IMR-90 (cell line): Measurements from ENCODE around the gene METRNL. TPM values are rescaled to one million over a fixed set of nuclear protein-coding genes. Genes with fewer than 3 reads are reported as not detected.

Experiments used
- ATAC-seq: fragments of 200-7000 bp; cut with Tn5 transposase; 2 replicates; pipeline ENCODE4 v1.9.1; 2020; ENCODE audit warnings: low read depth, mild to moderate bottlenecking, moderate library complexity
- BruUV-seq: library from RNA; stranded (reverse); fragments of 400-500 nt; replicated peaks from 2 replicates; lab custom pipeline; 2021; lab: Mats Ljungman, UMichigan
- CTCF ChIA-PET: fragments of 300-600 bp; formaldehyde crosslinking; extraction: SDS; loops from one replicate; lab custom pipeline; 2021; ENCODE audit warnings: antibody characterized with exemption; lab: Yijun Ruan, JAX
- POLR2A ChIA-PET: fragments of 300-600 bp; sonication (Branson Sonifier 250); formaldehyde crosslinking; loops from one replicate; lab custom pipeline; 2022; ENCODE audit warnings: antibody characterized with exemption; ENCODE audit not compliant: unreplicated experiment; lab: Charles Lee
- DNase-seq: peaks from one replicate; pipeline ENCODE4 v3.0.0; 2013
- H2AFZ ChIP-seq: replicated peaks from 2 replicates; pipeline ENCODE3; 2013; ENCODE audit warnings: low read length, mild to moderate bottlenecking; ENCODE audit not compliant: poor library complexity
- H2AK5ac ChIP-seq: 2 replicates; pipeline ENCODE4 v1.6.1; 2013; ENCODE audit warnings: low read depth, low read length, inconsistent platforms
- H2AK9ac ChIP-seq: replicated peaks from 2 replicates; pipeline ENCODE3; 2013; ENCODE audit warnings: mild to moderate bottlenecking, low read depth, low read length, moderate library complexity; ENCODE audit not compliant: poor library complexity
- H2BK120ac ChIP-seq: 2 replicates; pipeline ENCODE4 v1.6.1; 2013; ENCODE audit warnings: low read depth, low read length, inconsistent platforms
- H2BK15ac ChIP-seq: 3 replicates; pipeline ENCODE4 v1.6.1; 2013; ENCODE audit warnings: low read depth, low read length, inconsistent platforms
- H2BK20ac ChIP-seq: 2 replicates; pipeline ENCODE4 v1.6.1; 2013; ENCODE audit warnings: low read depth, mild to moderate bottlenecking, inconsistent platforms, low read length, moderate library complexity
- H2BK5ac ChIP-seq: 2 replicates; pipeline ENCODE4 v1.6.1; 2013; ENCODE audit warnings: mild to moderate bottlenecking, low read depth, low read length, inconsistent platforms; ENCODE audit not compliant: poor library complexity, severe bottlenecking
- H3K14ac ChIP-seq: replicated peaks from 2 replicates; pipeline ENCODE4 v1.6.1; 2013; ENCODE audit warnings: low read depth, low read length, inconsistent platforms
- H3K18ac ChIP-seq: 2 replicates; pipeline ENCODE4 v1.6.1; 2013; ENCODE audit warnings: low read depth, low read length, control low read depth
- H3K23ac ChIP-seq: 2 replicates; pipeline ENCODE4 v1.6.1; 2013; ENCODE audit warnings: low read depth, low read length, inconsistent platforms
- H3K27ac ChIP-seq: 2 replicates; pipeline ENCODE4 v1.5.1; 2013; ENCODE audit warnings: mild to moderate bottlenecking, control low read depth, low read length; ENCODE audit not compliant: insufficient read depth
- H3K27me3 ChIP-seq: 2 replicates; pipeline ENCODE4 v1.6.1; 2013; ENCODE audit warnings: low read length; ENCODE audit not compliant: control insufficient read depth, insufficient read depth
- H3K36me3 ChIP-seq: 2 replicates; pipeline ENCODE4 v1.6.1; 2013; ENCODE audit warnings: low read length, mixed read lengths; ENCODE audit not compliant: control insufficient read depth, insufficient read depth
- H3K4ac ChIP-seq: 2 replicates; pipeline ENCODE4 v1.6.1; 2013; ENCODE audit warnings: low read depth, low read length, inconsistent platforms
- H3K4me1 ChIP-seq: 2 replicates; pipeline ENCODE4 v1.6.1; 2013; ENCODE audit warnings: low read length, mixed read lengths; ENCODE audit not compliant: control insufficient read depth, insufficient read depth
- H3K4me2 ChIP-seq: 2 replicates; pipeline ENCODE4 v1.6.1; 2013; ENCODE audit warnings: low read depth, mild to moderate bottlenecking, control low read depth, low read length, moderate library complexity
- H3K4me3 ChIP-seq: 2 replicates; pipeline ENCODE4 v1.5.1; 2013; ENCODE audit warnings: low read depth, mild to moderate bottlenecking, control low read depth, low read length, moderate library complexity; ENCODE audit not compliant: insufficient read depth
- H3K56ac ChIP-seq: 2 replicates; pipeline ENCODE4 v1.6.1; 2013; ENCODE audit warnings: low read length, inconsistent platforms; ENCODE audit not compliant: insufficient read depth; ENCODE audit errors: extremely low read depth
- H3K79me1 ChIP-seq, 2 experiments: 2 replicates each; pipeline ENCODE4 v1.6.1; 2013; ENCODE audit warnings: low read length in 2 of 2, inconsistent platforms in 1 of 2, low read depth in 1 of 2
- H3K9ac ChIP-seq: 2 replicates; pipeline ENCODE4 v1.6.1; 2013; ENCODE audit warnings: low read depth, low read length, control low read depth
- H3K9me1 ChIP-seq: 2 replicates; pipeline ENCODE4 v1.6.1; 2013; ENCODE audit warnings: low read length, inconsistent platforms; ENCODE audit not compliant: insufficient read depth
- H3K9me3 ChIP-seq: 2 replicates; pipeline ENCODE4 v1.6.1; 2013; ENCODE audit warnings: low read length; ENCODE audit not compliant: control insufficient read depth, insufficient read depth
- H4K20me1 ChIP-seq: 2 replicates; pipeline ENCODE4 v1.6.1; 2013; ENCODE audit warnings: low read length, inconsistent platforms; ENCODE audit not compliant: insufficient read depth
- H4K5ac ChIP-seq: 2 replicates; pipeline ENCODE4 v1.6.1; 2013; ENCODE audit warnings: mild to moderate bottlenecking, low read depth, low read length, control low read depth
- H4K8ac ChIP-seq, 2 experiments: 2 replicates each; pipeline ENCODE4 v1.6.1; 2013; ENCODE audit warnings: low read depth in 2 of 2, low read length in 2 of 2, control low read depth in 1 of 2, inconsistent platforms in 1 of 2
- H4K91ac ChIP-seq: 2 replicates; pipeline ENCODE4 v1.6.1; 2013; ENCODE audit warnings: low read depth, low read length, inconsistent platforms; ENCODE audit not compliant: insufficient read depth
- FOS ChIP-seq: fragments of 150-350 bp; IDR thresholded peaks from 2 replicates; pipeline ENCODE4 v1.6.1; 2016; ENCODE audit warnings: low read depth, low read length
- WGBS, 2 experiments: methylation state at CpG; one replicate each; pipeline versions ENCODE4 v1.1.5 to v1.1.7; 2013; ENCODE audit warnings: missing lambda C conversion rate in 2 of 2; ENCODE audit not compliant: insufficient read length in 1 of 2; ENCODE audit errors: extremely low coverage in 2 of 2; 5-methylcytosine and 5-hydroxymethylcytosine counted together
- dilution Hi-C: fragments of 300-500 bp; cut with HindIII; formaldehyde crosslinking; loops from one replicate; pipeline ENCODE4 v1.14.3; 2018; ENCODE audit warnings: low sequenced_read_pairs; ENCODE audit not compliant: unreplicated experiment
- in situ Hi-C: fragments of 300-500 bp; cut with MboI; formaldehyde crosslinking; loops from 3 replicates; pipeline ENCODE4 v1.14.3; 2019; ENCODE audit warnings: low sequenced_read_pairs, inconsistent platforms, mixed read lengths
- intact Hi-C: fragments of 100-400 bp; cut with micrococcal nuclease; formaldehyde crosslinking; loops from 2 replicates; pipeline ENCODE4 v1.10.0; 2022
- polyA plus RNA-seq, 3 experiments: library from polyadenylated mRNA; depleted of rRNA; stranded (reverse); fragments of >200 nt; gene quantifications; 2 replicates each; pipeline ENCODE4 v1.2.3, GENCODE V29; 2012; ENCODE audit warnings: low replicate concordance in 1 of 3
- total RNA-seq: library from RNA; depleted of rRNA; stranded (reverse); fragments of >200 nt; gene quantifications from 2 replicates; pipeline ENCODE4 v1.2.3, GENCODE V29; 2012
- TF ChIP-seq, protein P1 (sequence below): fragments of 150-350 bp; IDR thresholded peaks from 2 replicates; pipeline ENCODE4 v1.6.1; 2017; ENCODE audit warnings: mild to moderate bottlenecking, antibody characterized with exemption, low read length, low read depth

METRNL gene
- total and polyA plus RNA-seq, 2 of the 4 experiments (the other 2 are of a cell fraction), result 17.9 to 48.2 TPM

DNA sequence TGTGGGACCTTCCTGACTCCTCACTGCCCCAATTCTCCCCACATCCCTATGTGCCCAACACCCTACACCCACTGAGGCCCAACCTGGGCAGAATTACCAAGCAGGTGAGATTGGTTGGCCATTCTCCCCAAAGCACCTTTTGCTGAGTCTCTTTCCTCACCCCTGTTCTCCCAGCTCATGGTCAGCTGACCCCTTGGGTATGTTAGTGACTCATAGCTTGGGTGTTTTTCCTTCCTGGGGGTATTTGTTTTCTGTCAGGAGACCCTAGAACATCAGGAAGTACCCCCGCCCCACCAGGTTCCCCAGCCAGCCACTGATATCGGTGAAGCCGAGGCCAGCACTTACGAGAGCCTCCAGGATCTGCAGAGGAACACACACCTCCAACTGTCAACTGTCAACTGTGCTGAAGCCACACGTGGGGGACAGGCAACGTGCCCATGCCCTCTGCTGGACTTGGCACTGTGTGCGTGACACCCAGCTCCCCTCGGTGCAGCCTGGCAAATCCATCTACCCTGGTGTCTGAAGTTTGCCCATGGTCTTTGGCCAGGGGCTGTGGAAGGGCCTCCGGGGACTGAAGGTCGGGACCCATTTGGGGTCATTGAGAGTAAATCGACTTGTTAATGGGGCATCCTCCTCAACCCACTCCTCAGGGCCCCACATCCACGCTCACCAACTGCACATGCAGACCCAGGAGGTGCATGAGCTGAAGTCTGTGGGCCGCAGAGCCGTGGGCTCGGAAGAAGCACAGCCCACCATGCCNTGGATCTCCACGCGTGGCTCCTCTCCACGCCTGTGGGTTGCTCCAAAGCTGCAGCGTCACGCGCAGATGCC, 53.1 kb downstream of the METRNL start:
- ATAC-seq, result no peak
- no peak overlapping the region; the same call in 1 of the 2 replicates for H3K4ac ChIP-seq
- H3K56ac ChIP-seq, result no peak overlapping the region
- no peak overlapping the region for H2AK9ac ChIP-seq
- H2BK20ac ChIP-seq, result no peak overlapping the region
- no peaks in the 10 kb centered on the region for H3K79me1 ChIP-seq
- no peak overlapping the region for H3K14ac ChIP-seq
- CTCF ChIA-PET, result no interaction called here
- no peak overlapping the region for H2AFZ ChIP-seq
- H2BK15ac ChIP-seq, result no peak overlapping the region
- no peak overlapping the region for H4K8ac ChIP-seq
- H3K27me3 ChIP-seq, result peaks cover 47% of the 10 kb centered on the region
- no peaks in the 10 kb centered on the region for H3K9me3 ChIP-seq
- no peaks in the 10 kb centered on the region for H3K4me1 ChIP-seq
- WGBS, 2 experiments, result 75% methylated on average over 7 of the region's 21 CpGs; no CpG with 5 or more reads in 1 of the 2 experiments
- H4K91ac ChIP-seq, result no peak overlapping the region
- TF ChIP-seq FOS, result no peak
- TF ChIP-seq, protein P1, sequence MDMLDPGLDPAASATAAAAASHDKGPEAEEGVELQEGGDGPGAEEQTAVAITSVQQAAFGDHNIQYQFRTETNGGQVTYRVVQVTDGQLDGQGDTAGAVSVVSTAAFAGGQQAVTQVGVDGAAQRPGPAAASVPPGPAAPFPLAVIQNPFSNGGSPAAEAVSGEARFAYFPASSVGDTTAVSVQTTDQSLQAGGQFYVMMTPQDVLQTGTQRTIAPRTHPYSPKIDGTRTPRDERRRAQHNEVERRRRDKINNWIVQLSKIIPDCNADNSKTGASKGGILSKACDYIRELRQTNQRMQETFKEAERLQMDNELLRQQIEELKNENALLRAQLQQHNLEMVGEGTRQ, result peak; percentile 31; the same call in 1 of the 2 replicates
- no peaks in the 10 kb centered on the region for H3K9me1 ChIP-seq
- in situ Hi-C loops (no loop called here), intact Hi-C loops (no loop called here), dilution Hi-C loops (no loop called here)
- no peak overlapping the region for H4K5ac ChIP-seq
- no peak for DNase-seq
- no peak overlapping the region for H3K4me3 ChIP-seq
- POLR2A ChIA-PET, result no interaction called here
- no peak overlapping the region for H3K9ac ChIP-seq
- H3K27ac ChIP-seq, result no peak overlapping the region
- no peak overlapping the region for H2BK120ac ChIP-seq
- H2AK5ac ChIP-seq, result no peak overlapping the region
- no peak overlapping the region for H2BK5ac ChIP-seq
- no peak overlapping the region for H3K18ac ChIP-seq
- no TSS peak for BruUV-seq
- no peaks in the 10 kb centered on the region for H3K36me3 ChIP-seq
- H4K20me1 ChIP-seq, result no peaks in the 10 kb centered on the region
- H3K23ac ChIP-seq, result no peak overlapping the region
- no peak overlapping the region for H3K4me2 ChIP-seq
